Gastrocnemius medialis (tissue), 4 donors: ENCODE measurements around the gene RASGRP4.

Source experiments
- POLR2A ChIP-seq, 2 donors: fragments of 450-650 bp; IDR thresholded peaks; one replicate each; pipeline ENCODE4 v1.6.1; 2017; ENCODE audit warnings: antibody characterized with exemption in 2 of 2, mild to moderate bottlenecking in 2 of 2, moderate library complexity in 2 of 2
- TF ChIP-seq, protein P1 (sequence below), 5 experiments: fragments of 450-650 bp in 3 of 5; fragments of 200-600 bp in 2 of 5; sonication (generic) in 2 of 5; IDR thresholded peaks in 4 of 5; conservative IDR thresholded peaks in 1 of 5; 1 replicate in 4 of 5; 2 replicates in 1 of 5; pipeline ENCODE4 v1.5.1; 2016 to 2019; ENCODE audit warnings: antibody characterized with exemption in 5 of 5, mild to moderate bottlenecking in 3 of 5, moderate library complexity in 3 of 5

DNA sequence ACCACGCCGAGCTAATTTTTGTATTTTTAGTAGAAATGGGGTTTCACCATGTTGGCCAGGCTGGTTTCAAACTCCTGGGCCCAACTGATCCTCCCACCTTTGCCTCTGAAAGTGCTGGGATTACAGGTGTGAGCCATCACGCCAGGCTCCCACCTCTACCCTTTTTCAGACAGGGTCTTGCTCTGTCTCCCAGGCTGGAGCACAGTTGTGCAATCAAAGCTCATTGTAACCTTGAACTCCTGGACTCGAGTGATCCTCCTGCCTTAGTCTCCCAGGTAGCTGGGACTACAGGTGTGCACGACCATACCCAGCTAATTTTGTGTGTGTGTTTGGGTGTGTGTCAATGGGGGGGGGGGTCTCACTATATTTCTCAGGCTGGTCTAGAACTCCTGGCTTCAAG is 1.7 kb downstream of the RASGRP4 start:
- TF ChIP-seq POLR2A (IDR thresholded peaks at IDR 0.05) = no peak
- TF ChIP-seq, protein P1, sequence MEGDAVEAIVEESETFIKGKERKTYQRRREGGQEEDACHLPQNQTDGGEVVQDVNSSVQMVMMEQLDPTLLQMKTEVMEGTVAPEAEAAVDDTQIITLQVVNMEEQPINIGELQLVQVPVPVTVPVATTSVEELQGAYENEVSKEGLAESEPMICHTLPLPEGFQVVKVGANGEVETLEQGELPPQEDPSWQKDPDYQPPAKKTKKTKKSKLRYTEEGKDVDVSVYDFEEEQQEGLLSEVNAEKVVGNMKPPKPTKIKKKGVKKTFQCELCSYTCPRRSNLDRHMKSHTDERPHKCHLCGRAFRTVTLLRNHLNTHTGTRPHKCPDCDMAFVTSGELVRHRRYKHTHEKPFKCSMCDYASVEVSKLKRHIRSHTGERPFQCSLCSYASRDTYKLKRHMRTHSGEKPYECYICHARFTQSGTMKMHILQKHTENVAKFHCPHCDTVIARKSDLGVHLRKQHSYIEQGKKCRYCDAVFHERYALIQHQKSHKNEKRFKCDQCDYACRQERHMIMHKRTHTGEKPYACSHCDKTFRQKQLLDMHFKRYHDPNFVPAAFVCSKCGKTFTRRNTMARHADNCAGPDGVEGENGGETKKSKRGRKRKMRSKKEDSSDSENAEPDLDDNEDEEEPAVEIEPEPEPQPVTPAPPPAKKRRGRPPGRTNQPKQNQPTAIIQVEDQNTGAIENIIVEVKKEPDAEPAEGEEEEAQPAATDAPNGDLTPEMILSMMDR (IDR thresholded peaks at IDR 0.05 in 4 of 5, conservative IDR thresholded peaks at IDR 0.05 in 1 of 5) = no peak
